Keratinocyte (primary cell): ENCODE results near the gene IGFBP6.

Source experiments
- CTCF ChIP-seq, 3 experiments: IDR thresholded peaks in 1 of 3; conservative IDR thresholded peaks in 1 of 3; optimal IDR thresholded peaks in 1 of 3; 2 replicates in 2 of 3; 3 replicates in 1 of 3; pipeline versions ENCODE3 to v1.5.1; 2011; ENCODE audit warnings: low read length in 3 of 3, mild to moderate bottlenecking in 3 of 3, moderate library complexity in 2 of 3, control low read depth in 1 of 3, inconsistent platforms in 1 of 3; ENCODE audit not compliant: insufficient read depth in 2 of 3; ENCODE audit errors: extremely low read depth in 1 of 3
- EZH2 ChIP-seq: IDR thresholded peaks from one replicate; pipeline ENCODE4 v1.6.1; 2012; ENCODE audit warnings: inconsistent platforms, mild to moderate bottlenecking, low read length, moderate library complexity

- TF ChIP-seq CTCF (optimal IDR thresholded peaks at IDR 0.05 in 1 of 3, IDR thresholded peaks at IDR 0.05 in 1 of 3, conservative IDR thresholded peaks at IDR 0.05 in 1 of 3; ENCODE audit: extremely low read depth in 1 of 3, insufficient read depth in 2 of 3, low read length in 3 of 3) = no peak
- no peak for TF ChIP-seq EZH2
Observed at GRCh38 chr12:53115112-53115890, 17.8 kb downstream of the IGFBP6 start.
